HEK293 (cell line): Measurements from ENCODE around the gene RMND5B.

Source experiments
- HOXC10 ChIP-seq: sonication (generic); formaldehyde crosslinking; IDR thresholded peaks from 2 replicates; pipeline ENCODE4 v1.8.1; 2023; ENCODE audit warnings: mild to moderate bottlenecking, missing genetic modification reagents
- PRDM1 ChIP-seq: fragments of 450-650 bp; formaldehyde crosslinking; IDR thresholded peaks from 2 replicates; pipeline ENCODE4; 2016; ENCODE audit warnings: missing biosample characterization, missing genetic modification characterization
- PRDM10 ChIP-seq: fragments of 450-650 bp; formaldehyde crosslinking; IDR thresholded peaks from 2 replicates; pipeline ENCODE4 v1.5.1; 2016; ENCODE audit warnings: missing biosample characterization, missing genetic modification characterization
- TCF7L2 ChIP-seq: IDR thresholded peaks from 2 replicates; pipeline ENCODE4 v1.6.1; 2011; ENCODE audit warnings: low read depth, mild to moderate bottlenecking, inconsistent platforms, low read length, moderate library complexity, borderline replicate concordance
- ZNF155 ChIP-seq: fragments of 450-650 bp; formaldehyde crosslinking; IDR thresholded peaks from 2 replicates; pipeline ENCODE4 v1.5.1; 2016; ENCODE audit warnings: missing biosample characterization, missing genetic modification characterization
- ZNF184 ChIP-seq: fragments of 450-650 bp; IDR thresholded peaks from 2 replicates; pipeline ENCODE4 v1.5.1; 2018; ENCODE audit warnings: missing biosample characterization, mild to moderate bottlenecking, missing genetic modification characterization
- ZNF510 ChIP-seq: fragments of 450-650 bp; formaldehyde crosslinking; IDR thresholded peaks from 2 replicates; pipeline ENCODE4 v1.5.1; 2018; ENCODE audit warnings: mild to moderate bottlenecking, missing genetic modification characterization, missing biosample characterization; ENCODE audit not compliant: insufficient replicate concordance
- ZNF548 ChIP-seq: fragments of 450-650 bp; formaldehyde crosslinking; IDR thresholded peaks from 2 replicates; pipeline ENCODE4 v1.5.1; 2016; ENCODE audit warnings: missing biosample characterization, missing genetic modification characterization
- ZNF701 ChIP-seq: fragments of 450-650 bp; formaldehyde crosslinking; IDR thresholded peaks from 2 replicates; pipeline ENCODE4 v1.5.1; 2016; ENCODE audit warnings: missing biosample characterization, missing genetic modification characterization
- ZNF830 ChIP-seq: fragments of 450-650 bp; IDR thresholded peaks from 2 replicates; pipeline ENCODE4 v1.5.0; 2018; ENCODE audit warnings: missing biosample characterization, missing genetic modification characterization, low read depth, mild to moderate bottlenecking, moderate library complexity
- TF ChIP-seq, protein P1 (sequence below): fragments of 450-650 bp; formaldehyde crosslinking; IDR thresholded peaks from 2 replicates; pipeline ENCODE4 v1.5.1; 2016; ENCODE audit warnings: missing biosample characterization, missing genetic modification characterization
- TF ChIP-seq, protein P2 (sequence below): fragments of 450-650 bp; formaldehyde crosslinking; IDR thresholded peaks from 2 replicates; pipeline ENCODE4 v1.5.1; 2017; ENCODE audit warnings: missing biosample characterization, missing genetic modification characterization
- TF ChIP-seq, protein P3 (sequence below): fragments of 450-650 bp; formaldehyde crosslinking; IDR thresholded peaks from 2 replicates; pipeline ENCODE4 v1.5.1; 2016; ENCODE audit warnings: missing biosample characterization, missing genetic modification characterization
- TF ChIP-seq, protein P4 (sequence below): IDR thresholded peaks from 2 replicates; pipeline ENCODE4 v1.6.1; 2011; ENCODE audit warnings: mild to moderate bottlenecking, low read depth, low read length, borderline replicate concordance

DNA sequence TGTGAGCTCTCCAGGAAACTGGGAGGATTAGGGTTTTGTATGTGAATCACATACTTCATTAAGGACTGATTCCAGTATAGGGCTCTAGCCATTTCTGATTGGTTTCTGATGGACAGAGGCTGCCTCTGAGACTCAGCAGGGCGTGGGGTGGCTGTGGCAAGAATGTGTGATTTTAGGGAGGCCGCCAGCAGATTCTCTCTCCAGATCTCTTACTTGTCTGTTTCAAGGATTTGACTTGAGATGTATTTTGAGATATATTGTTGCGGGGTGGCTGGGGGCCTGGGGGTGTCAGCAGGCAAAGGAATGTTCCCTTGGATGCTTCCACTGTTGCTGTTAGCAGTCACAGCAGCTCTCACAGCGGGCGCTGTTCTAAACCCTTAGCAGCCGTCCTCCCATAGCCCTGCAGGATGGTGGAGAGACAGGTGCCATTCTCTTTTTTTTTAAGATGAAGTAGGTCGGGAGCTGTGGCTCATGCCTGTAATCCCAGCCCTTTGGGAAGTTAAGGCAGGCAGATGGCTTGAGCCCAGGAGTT, 65.5 kb downstream of the RMND5B start:
- TF ChIP-seq ZNF701 (tag by site-specific recombination) (no peak), PRDM10 (no peak), ZNF184 (tag by site-specific recombination) (no peak), ZNF155 (tag by site-specific recombination) (no peak), PRDM1 (tag by site-specific recombination) (no peak), HOXC10 (CRISPR knock-in tag) (no peak), TCF7L2 (no peak), ZNF510 (tag by site-specific recombination) (no peak), ZNF830 (no peak), ZNF548 (tag by site-specific recombination) (no peak)
- TF ChIP-seq, protein P1, sequence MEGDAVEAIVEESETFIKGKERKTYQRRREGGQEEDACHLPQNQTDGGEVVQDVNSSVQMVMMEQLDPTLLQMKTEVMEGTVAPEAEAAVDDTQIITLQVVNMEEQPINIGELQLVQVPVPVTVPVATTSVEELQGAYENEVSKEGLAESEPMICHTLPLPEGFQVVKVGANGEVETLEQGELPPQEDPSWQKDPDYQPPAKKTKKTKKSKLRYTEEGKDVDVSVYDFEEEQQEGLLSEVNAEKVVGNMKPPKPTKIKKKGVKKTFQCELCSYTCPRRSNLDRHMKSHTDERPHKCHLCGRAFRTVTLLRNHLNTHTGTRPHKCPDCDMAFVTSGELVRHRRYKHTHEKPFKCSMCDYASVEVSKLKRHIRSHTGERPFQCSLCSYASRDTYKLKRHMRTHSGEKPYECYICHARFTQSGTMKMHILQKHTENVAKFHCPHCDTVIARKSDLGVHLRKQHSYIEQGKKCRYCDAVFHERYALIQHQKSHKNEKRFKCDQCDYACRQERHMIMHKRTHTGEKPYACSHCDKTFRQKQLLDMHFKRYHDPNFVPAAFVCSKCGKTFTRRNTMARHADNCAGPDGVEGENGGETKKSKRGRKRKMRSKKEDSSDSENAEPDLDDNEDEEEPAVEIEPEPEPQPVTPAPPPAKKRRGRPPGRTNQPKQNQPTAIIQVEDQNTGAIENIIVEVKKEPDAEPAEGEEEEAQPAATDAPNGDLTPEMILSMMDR (tag by site-specific recombination), result no peak
- TF ChIP-seq, protein P2, sequence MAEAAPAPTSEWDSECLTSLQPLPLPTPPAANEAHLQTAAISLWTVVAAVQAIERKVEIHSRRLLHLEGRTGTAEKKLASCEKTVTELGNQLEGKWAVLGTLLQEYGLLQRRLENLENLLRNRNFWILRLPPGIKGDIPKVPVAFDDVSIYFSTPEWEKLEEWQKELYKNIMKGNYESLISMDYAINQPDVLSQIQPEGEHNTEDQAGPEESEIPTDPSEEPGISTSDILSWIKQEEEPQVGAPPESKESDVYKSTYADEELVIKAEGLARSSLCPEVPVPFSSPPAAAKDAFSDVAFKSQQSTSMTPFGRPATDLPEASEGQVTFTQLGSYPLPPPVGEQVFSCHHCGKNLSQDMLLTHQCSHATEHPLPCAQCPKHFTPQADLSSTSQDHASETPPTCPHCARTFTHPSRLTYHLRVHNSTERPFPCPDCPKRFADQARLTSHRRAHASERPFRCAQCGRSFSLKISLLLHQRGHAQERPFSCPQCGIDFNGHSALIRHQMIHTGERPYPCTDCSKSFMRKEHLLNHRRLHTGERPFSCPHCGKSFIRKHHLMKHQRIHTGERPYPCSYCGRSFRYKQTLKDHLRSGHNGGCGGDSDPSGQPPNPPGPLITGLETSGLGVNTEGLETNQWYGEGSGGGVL, result no peak
- TF ChIP-seq, protein P3, sequence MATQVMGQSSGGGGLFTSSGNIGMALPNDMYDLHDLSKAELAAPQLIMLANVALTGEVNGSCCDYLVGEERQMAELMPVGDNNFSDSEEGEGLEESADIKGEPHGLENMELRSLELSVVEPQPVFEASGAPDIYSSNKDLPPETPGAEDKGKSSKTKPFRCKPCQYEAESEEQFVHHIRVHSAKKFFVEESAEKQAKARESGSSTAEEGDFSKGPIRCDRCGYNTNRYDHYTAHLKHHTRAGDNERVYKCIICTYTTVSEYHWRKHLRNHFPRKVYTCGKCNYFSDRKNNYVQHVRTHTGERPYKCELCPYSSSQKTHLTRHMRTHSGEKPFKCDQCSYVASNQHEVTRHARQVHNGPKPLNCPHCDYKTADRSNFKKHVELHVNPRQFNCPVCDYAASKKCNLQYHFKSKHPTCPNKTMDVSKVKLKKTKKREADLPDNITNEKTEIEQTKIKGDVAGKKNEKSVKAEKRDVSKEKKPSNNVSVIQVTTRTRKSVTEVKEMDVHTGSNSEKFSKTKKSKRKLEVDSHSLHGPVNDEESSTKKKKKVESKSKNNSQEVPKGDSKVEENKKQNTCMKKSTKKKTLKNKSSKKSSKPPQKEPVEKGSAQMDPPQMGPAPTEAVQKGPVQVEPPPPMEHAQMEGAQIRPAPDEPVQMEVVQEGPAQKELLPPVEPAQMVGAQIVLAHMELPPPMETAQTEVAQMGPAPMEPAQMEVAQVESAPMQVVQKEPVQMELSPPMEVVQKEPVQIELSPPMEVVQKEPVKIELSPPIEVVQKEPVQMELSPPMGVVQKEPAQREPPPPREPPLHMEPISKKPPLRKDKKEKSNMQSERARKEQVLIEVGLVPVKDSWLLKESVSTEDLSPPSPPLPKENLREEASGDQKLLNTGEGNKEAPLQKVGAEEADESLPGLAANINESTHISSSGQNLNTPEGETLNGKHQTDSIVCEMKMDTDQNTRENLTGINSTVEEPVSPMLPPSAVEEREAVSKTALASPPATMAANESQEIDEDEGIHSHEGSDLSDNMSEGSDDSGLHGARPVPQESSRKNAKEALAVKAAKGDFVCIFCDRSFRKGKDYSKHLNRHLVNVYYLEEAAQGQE (tag by site-specific recombination), result no peak
- TF ChIP-seq, protein P4, sequence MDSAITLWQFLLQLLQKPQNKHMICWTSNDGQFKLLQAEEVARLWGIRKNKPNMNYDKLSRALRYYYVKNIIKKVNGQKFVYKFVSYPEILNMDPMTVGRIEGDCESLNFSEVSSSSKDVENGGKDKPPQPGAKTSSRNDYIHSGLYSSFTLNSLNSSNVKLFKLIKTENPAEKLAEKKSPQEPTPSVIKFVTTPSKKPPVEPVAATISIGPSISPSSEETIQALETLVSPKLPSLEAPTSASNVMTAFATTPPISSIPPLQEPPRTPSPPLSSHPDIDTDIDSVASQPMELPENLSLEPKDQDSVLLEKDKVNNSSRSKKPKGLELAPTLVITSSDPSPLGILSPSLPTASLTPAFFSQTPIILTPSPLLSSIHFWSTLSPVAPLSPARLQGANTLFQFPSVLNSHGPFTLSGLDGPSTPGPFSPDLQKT, result no peak
